T-helper 1 cell treated with Interleukin-12 subunit alpha and Interleukin-12 subunit beta and Interleukin-4 antibody, amounts not matched to agents 30 ng/mL and 1 ng/mL, for 36 hours (primary cell): ENCODE measurements around the gene FAM131B. TPM values are rescaled to one million over a fixed set of nuclear protein-coding genes. Genes with fewer than 3 reads are reported as not detected.

Experiments used
- total RNA-seq: library from RNA; stranded (reverse); gene quantifications from 2 replicates; pipeline ENCODE4 v1.2.3, GENCODE V29; 2022

Gene FAM131B
- total RNA-seq, 1 donor from 2014 or later: 0.37 TPM

Other genes starting within 250 kb of the FAM131B start
- not detected in 2 replicates for gene PIP, start 230.6 kb downstream of the FAM131B start, total RNA-seq
- gene TAS2R39, start 179.3 kb downstream of the FAM131B start, total RNA-seq: not detected in 2 replicates
- not detected in 2 replicates for gene TAS2R40, start 140.7 kb downstream of the FAM131B start, total RNA-seq
- 327 and 328 TPM in 2 replicates for gene GSTK1, start 99.3 kb downstream of the FAM131B start, total RNA-seq
- 0.32 and 1.0 TPM in 2 replicates for gene TMEM139, start 77.8 kb downstream of the FAM131B start, total RNA-seq
- gene CASP2, start 74.4 kb downstream of the FAM131B start, total RNA-seq: 103 TPM in 2 replicates
- gene CLCN1, start 46.6 kb downstream of the FAM131B start, total RNA-seq: 0.07 TPM in 2 replicates
- 157 and 162 TPM in 2 replicates for gene ZYX, start 18.6 kb upstream of the FAM131B start, total RNA-seq
- 0.20 and 0.66 TPM in 2 replicates for gene EPHA1, start 46.1 kb upstream of the FAM131B start, total RNA-seq
- not detected in 2 replicates for gene TAS2R60, start 80.7 kb upstream of the FAM131B start, total RNA-seq
- gene TAS2R41, start 115.2 kb upstream of the FAM131B start, total RNA-seq: not detected in 2 replicates
- gene CTAGE15, start 209.1 kb upstream of the FAM131B start, total RNA-seq: 1.9 and 2.5 TPM in 2 replicates